ENCODE results near the gene CHRNA9.
"Not testable (repeated sequence)": the region's sequence is repeated elsewhere in the genome, so short reads cannot be mapped to it uniquely, and the experiment has no call there.

Gene CHRNA9

DNA sequence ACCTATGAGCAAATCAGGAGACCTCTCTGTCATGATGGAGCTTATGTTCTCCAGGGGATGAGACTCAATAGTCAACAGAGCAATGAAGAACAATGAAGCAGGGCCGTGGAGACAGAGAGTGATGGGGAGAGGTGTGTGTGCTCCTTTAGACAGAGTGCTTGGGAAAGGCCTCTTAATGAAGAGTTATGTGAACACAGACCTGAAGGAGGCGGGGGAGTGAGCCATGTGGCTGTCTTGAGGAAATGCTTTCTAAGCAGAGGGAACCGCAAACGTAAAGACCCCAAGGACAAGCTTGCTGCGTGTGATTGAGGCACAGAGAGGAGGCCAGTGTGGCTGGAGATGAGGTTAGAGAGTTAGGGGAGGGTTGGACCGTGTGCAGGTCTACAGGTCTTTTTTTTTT lies 53.1 kb downstream of the CHRNA9 start:
- DNase-seq (ENCODE audit: low read depth) = no peak

DNA sequence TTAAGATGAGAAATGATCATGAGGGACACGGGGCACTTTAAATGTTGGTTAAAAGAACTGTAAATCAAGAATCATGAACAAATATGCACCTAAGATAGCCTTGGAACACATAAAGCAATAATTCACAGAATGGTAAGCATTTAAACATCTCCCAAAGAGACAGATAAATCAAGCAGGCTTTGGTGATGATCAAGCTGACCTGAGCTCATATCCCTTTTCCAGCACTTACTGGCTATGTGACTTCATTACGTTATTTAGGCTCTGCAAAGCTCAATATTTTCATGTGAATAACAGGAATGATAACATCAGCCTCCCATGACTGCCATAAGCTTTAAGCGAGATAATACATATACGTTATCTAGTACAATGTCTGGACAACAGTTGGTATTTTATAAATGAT lies 54.9 kb downstream of the CHRNA9 start:
- DNase-seq (ENCODE audit: low read depth) = no peak

DNA sequence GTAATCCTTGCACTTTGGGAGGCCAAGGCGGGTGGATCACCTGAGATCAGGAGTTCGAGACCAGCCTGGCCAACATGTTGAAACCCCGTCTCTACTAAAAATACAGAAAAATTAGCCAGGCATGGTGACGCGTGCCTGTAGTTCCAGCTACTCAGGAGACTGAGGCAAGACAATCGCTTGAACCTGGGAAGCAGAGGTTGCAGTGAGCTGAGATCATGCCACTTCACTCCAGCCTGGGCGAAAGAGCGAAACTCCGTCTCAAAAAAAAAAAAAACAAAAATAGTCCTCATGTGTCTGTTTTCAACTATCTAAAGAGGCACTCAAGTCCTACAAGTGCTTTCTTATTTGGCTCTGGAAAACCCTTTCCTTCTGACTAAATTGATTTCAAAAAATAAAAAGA lies 57.1 kb downstream of the CHRNA9 start:
- not testable (repeated sequence) for DNase-seq (ENCODE audit: low read depth)

DNA sequence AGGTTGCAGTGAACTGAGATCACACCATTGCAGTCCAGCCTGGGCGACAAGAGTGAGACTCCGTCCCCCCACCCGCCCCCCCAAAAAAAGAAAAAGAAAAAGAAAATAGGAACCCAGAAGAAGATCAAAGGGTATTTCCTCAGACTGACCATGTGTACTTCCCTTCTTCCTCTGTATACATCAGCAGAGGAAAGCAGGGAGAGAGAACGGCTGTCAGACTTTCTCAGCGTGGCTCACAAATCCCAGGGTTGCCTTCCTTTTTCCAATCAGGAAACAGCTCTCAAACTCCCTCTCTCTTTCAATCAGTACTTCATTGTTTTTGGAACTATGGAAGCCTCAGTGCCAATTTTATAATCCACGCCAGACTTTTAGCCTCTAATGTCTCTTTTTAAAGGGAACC lies 59.1 kb downstream of the CHRNA9 start:
- DNase-seq (ENCODE audit: low read depth) = no peak

DNA sequence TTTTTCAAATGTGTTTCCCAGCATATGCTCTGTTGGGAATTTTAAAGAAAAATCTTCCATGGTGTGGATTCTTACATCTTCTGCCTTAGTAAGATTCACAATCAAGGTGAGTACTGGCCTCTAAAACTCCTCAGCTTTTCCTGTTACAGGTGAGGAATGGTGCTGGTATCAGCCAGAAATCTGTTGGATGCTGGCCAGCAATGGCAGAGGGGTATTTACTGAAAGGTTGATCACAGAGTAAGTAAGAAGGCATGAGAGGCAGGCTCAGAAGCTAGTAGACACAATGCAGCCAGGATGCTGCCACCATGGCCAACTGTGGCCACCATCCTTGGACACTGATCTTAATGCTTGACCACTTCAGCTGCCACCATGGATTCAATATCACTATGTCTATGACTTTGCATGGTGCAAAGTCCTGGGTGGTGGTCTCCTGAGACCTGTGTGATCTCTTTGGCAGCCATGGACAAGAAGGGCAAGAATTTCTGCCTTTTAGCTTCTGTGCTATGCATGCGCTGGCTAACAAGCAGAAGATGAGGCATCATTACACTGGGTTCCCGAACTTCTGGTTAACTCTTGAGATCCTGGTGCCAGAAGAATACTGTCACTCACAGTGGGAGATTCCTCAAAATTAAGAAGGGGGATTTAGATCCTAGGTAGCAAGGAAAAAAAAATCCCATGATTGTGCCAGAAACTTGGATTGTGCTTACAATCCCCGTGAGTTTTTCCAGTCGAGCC lies 60.2 kb downstream of the CHRNA9 start:
- DNase-seq (ENCODE audit: low read depth) = no peak

DNA sequence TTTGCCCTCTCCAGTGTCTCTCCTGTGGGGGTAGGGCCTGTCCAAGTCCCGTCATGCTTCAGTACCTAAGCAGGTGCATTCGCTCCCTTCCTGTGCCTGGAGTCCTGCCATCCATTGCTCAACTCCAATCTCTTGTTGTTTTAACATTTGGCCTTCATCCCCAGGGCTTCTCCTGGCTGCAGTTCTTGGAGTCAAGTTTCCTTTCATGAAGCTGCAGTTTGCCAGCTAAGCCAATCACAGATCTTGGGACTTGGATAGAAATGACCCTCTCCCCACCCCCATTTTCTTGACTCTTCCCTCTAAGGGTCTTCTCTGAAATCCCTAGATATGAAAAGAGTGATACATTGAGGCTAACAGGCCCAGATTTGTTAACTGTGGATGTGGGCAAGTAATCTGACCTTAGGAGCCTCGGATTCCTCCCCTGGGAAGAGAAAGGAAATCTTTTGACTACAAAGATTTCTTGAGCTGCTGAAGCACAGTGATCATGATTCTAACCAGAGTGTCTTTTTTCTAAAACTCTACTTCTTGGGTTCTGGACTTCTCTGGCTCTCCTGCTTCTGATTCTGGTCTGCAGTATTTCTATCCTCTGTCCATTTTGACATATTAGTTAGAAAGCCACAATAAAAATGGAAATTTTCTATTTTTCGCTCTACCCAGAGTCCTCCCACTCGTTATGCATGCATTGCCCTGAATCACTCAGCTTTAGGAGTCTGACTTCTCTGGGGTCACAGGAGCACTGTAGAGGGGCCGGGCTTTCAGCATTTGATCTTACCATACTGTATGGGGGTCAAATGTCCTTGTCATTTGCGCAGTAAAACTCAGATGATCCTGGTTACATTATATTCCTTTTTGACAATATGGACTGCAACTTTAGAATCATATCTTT lies 61.0 kb downstream of the CHRNA9 start:
- no peak for DNase-seq (ENCODE audit: low read depth)

DNA sequence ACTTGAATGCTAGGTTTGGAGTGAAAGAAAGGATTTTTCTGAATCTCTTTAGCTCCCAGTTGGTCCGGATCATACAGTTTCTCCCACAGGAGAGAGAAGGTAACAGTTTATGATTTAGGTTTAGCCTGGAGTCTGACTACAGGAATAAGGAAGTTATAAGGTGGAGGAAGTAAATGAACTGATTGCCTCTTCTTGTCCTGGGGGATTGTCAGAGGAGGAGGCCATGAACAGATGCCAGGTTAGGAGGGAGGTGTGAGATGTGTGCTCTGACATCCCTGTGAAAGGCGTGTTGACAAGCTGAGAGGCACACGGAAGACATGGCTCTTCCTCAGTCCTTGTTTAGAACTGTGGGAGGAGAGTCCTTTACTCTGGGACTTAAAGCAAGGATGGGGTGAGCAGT lies 64.4 kb downstream of the CHRNA9 start:
- DNase-seq (ENCODE audit: low read depth) = no peak

DNA sequence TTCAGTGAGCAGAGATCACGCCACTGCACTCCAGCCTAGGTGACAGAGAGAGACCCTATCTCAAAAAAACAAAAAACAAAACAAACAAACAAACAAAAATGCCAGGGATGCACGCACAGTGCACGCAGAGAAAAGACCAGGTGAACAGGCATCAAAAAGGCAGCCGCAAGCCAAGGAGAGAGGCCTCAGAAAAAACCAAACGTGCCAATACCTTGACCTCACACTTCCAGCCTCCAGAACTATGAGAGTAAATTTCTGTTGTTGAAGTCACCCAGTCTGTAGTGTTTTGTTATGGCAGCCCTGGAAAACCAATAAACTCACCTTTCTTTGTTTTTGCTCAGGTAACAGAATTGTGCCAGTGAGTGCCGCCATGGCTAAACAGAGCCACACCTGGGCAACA lies 66.0 kb downstream of the CHRNA9 start:
- DNase-seq (ENCODE audit: low read depth) = no peak

DNA sequence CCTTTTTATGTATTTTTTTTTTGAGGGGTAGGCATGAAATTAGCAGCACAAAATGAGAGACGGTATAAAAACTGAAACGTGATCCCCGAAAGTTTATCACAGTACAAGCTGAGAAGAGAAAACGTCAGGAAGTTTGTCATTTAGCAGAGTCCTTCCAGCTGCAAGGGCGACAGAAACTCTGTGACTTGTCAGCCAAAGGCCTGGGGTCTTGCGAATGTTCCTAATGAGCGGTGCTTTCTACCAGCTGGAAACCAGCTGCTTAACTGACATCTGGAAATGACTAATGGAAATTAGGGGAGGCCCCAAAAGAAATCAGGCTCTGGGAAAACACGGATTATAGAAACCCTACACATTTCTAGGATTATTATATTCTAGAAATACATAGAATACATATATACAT lies 66.5 kb downstream of the CHRNA9 start:
- no peak for DNase-seq (ENCODE audit: low read depth)

DNA sequence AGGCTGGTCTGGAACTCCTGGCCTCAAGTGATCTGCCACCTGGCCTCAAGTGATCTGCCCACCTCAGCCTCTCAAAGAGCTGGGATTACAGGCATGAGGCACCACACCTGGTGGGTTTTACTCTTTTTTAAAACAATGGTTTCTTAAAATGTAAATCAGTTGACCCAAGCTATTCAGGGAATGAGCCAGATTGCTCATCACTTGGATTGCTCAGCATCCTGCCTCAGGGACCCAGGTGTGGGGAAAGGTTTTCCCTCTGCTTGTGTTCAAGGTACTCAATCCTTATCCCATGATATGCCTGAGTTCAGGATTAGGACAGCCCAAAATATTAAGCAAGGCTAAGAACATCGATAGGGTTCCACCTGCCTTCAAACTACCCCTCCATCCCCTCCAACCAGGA lies 67.4 kb downstream of the CHRNA9 start:
- DNase-seq (ENCODE audit: low read depth) = no peak

DNA sequence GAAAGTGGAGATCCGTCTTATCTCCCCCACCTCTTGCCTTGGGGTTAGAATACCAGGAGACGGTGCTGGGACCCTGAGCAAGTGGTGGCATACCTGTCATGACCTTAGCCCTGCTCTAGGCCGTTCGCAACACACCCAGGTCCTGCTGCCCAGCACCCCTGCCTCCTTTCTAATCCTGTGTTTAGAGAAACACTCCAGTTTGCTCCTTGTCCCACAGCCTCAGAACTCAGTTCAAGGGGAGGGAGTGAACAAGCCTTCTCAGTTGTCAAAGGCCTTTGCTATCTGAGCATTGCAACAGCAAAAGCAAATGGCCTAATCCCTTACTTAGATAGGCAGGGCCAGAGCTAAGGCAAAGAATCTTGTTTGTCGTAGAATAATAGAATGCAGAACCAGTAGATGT lies 67.9 kb downstream of the CHRNA9 start:
- no peak for DNase-seq (ENCODE audit: low read depth)

Data from activated T-cell treated with anti-CD3 and anti-CD28 coated beads for 24 hours (primary cell).